GM12878 (cell line): ENCODE data around the gene STK35. TPM values are rescaled to one million over a fixed set of nuclear protein-coding genes. Genes with fewer than 3 reads are reported as not detected.

Experiments
- ATAC-seq: fragments of 200-7000 bp; cut with Tn5 transposase; 3 replicates; pipeline ENCODE4 v1.9.1; 2020; ENCODE audit warnings: mild to moderate bottlenecking, moderate library complexity
- BruUV-seq: library from RNA; stranded (reverse); fragments of 400-500 nt; replicated peaks from 2 replicates; lab custom pipeline; 2021; lab: Mats Ljungman, UMichigan
- CTCF ChIA-PET: fragments of 300-600 bp; sonication (Branson Sonifier 250); formaldehyde crosslinking; extraction: SDS; loops from one replicate; lab custom pipeline; 2021; ENCODE audit warnings: inconsistent platforms; lab: Yijun Ruan, JAX
- POLR2A ChIA-PET: fragments of 350-600 bp; formaldehyde crosslinking; extraction: SDS; loops from one replicate; lab custom pipeline; 2021; ENCODE audit warnings: inconsistent platforms; lab: Charles Lee
- RAD21 ChIA-PET: fragments of 300-600 bp; sonication (Branson Sonifier 250); formaldehyde crosslinking; loops from one replicate; lab custom pipeline; 2023; ENCODE audit warnings: antibody characterized with exemption; ENCODE audit not compliant: unreplicated experiment; lab: Charles Lee
- SMC1A ChIA-PET: fragments of 300-600 bp; sonication (Branson Sonifier 250); formaldehyde crosslinking; loops from one replicate; lab custom pipeline; 2023; ENCODE audit not compliant: unreplicated experiment, uncharacterized antibody; lab: Charles Lee
- DNase-seq: peaks from one replicate; pipeline ENCODE4 v3.0.0-alpha.2; 2011; ENCODE audit warnings: low read depth, low spot score
- FAIRE-seq: peaks from 3 replicates; lab custom pipeline; 2011; peaks lifted over from hg19 to GRCh38; lab: Jason Lieb, UNC
- H2AFZ ChIP-seq: 2 replicates; pipeline ENCODE4 v1.6.0; 2011; ENCODE audit warnings: low read depth, low read length, control low read depth; ENCODE audit not compliant: control insufficient read depth
- H3K27ac ChIP-seq: 2 replicates; pipeline ENCODE4 v1.5.1; 2011; ENCODE audit warnings: control low read depth; ENCODE audit not compliant: control insufficient read depth, insufficient read depth
- H3K27me3 ChIP-seq, 2 experiments: replicated peaks in 1 of 2; 2 replicates each; pipeline versions ENCODE4 v1.6.0 to v1.6.1; 2011; ENCODE audit warnings: low read length in 1 of 2; ENCODE audit not compliant: control insufficient read depth in 2 of 2, insufficient read depth in 2 of 2
- H3K36me3 ChIP-seq, 2 experiments: 2 replicates each; pipeline ENCODE4 v1.5.1; 2011; ENCODE audit warnings: low read length in 1 of 2; ENCODE audit not compliant: control insufficient read depth in 2 of 2, insufficient read depth in 2 of 2
- H3K4me1 ChIP-seq: 2 replicates; pipeline ENCODE4 v1.6.1; 2011; ENCODE audit warnings: mild to moderate bottlenecking, low read length, moderate library complexity, mixed read lengths; ENCODE audit not compliant: control insufficient read depth, insufficient read depth
- H3K4me2 ChIP-seq: 2 replicates; pipeline ENCODE4 v1.6.0; 2011; ENCODE audit warnings: control low read depth; ENCODE audit not compliant: control insufficient read depth, insufficient read depth
- H3K4me3 ChIP-seq: fragments of 200-600 bp; sonication (generic); 2 replicates; pipeline ENCODE4 v1.5.1; 2016
- H3K79me2 ChIP-seq: 2 replicates; pipeline ENCODE4 v1.6.0; 2011; ENCODE audit warnings: low read length; ENCODE audit not compliant: control insufficient read depth, insufficient read depth
- H3K9ac ChIP-seq: 2 replicates; pipeline ENCODE4 v1.8.0; 2011; ENCODE audit warnings: low read length, control low read depth, mixed read lengths; ENCODE audit not compliant: control insufficient read depth, insufficient read depth
- H3K9me3 ChIP-seq: replicated peaks from 3 replicates; pipeline ENCODE4 v1.5.1; 2011; ENCODE audit warnings: mild to moderate bottlenecking, low read length; ENCODE audit not compliant: control insufficient read depth, insufficient read depth
- H4K20me1 ChIP-seq: 2 replicates; pipeline ENCODE4 v1.6.0; 2011; ENCODE audit not compliant: control insufficient read depth, insufficient read depth
- EGR1 ChIP-seq, 2 experiments: IDR thresholded peaks; 1 replicate in 1 of 2; 2 replicates in 1 of 2; pipeline ENCODE4 v1.6.1; 2011 to 2012; ENCODE audit warnings: low read depth in 2 of 2, low read length in 2 of 2, borderline replicate concordance in 1 of 2, mild to moderate bottlenecking in 1 of 2, moderate library complexity in 1 of 2
- EP300 ChIP-seq, 2 experiments: fragments of 150-350 bp in 1 of 2; IDR thresholded peaks; 2 replicates each; pipeline ENCODE4 v1.6.1; 2011 to 2012; ENCODE audit warnings: low read depth in 2 of 2, low read length in 2 of 2, borderline replicate concordance in 1 of 2, improper control_type of control experiment in 1 of 2, inconsistent platforms in 1 of 2; ENCODE audit not compliant: control insufficient read depth in 1 of 2
- IKZF2 ChIP-seq, 2 experiments: fragments of 450-650 bp; IDR thresholded peaks; 2 replicates each; pipeline ENCODE4 v1.6.1; 2017; ENCODE audit warnings: mild to moderate bottlenecking in 2 of 2, moderate library complexity in 2 of 2
- NBN ChIP-seq: fragments of 450-650 bp; IDR thresholded peaks from 2 replicates; pipeline ENCODE4 v1.6.1; 2016
- PAX8 ChIP-seq: fragments of 450-650 bp; IDR thresholded peaks from 2 replicates; pipeline ENCODE4 v1.6.1; 2017; ENCODE audit warnings: mild to moderate bottlenecking, moderate library complexity
- PKNOX1 ChIP-seq: fragments of 450-650 bp; IDR thresholded peaks from 2 replicates; pipeline ENCODE4 v1.6.1; 2016; ENCODE audit warnings: mild to moderate bottlenecking
- RBBP5 ChIP-seq: fragments of 200-600 bp; sonication (generic); conservative IDR thresholded peaks from 2 replicates; pipeline ENCODE4 v1.6.1; 2016
- RELA ChIP-seq: fragments of 450-650 bp; IDR thresholded peaks from 2 replicates; pipeline ENCODE4 v1.8.0; 2014; ENCODE audit warnings: borderline replicate concordance; ENCODE audit not compliant: partially characterized antibody
- REST ChIP-seq: IDR thresholded peaks from 2 replicates; pipeline ENCODE4 v1.6.1; 2012; ENCODE audit warnings: mild to moderate bottlenecking, low read depth, low read length
- ZNF274 ChIP-seq: IDR thresholded peaks from one replicate; pipeline ENCODE4 v1.8.0; 2011; ENCODE audit not compliant: insufficient read length, insufficient read depth
- ZZZ3 ChIP-seq: IDR thresholded peaks from 2 replicates; pipeline ENCODE4 v1.6.1; 2011; ENCODE audit warnings: low read depth; ENCODE audit not compliant: control insufficient read depth, insufficient read length
- WGBS: methylation state at CpG from one replicate; pipeline ENCODE4 v1.1.6; 2016; ENCODE audit warnings: low lambda C conversion rate; ENCODE audit not compliant: insufficient replicate concordance, insufficient coverage; ENCODE audit errors: missing lambda C conversion rate; 5-methylcytosine and 5-hydroxymethylcytosine counted together
- in situ Hi-C: fragments of 300-500 bp; cut with MboI; formaldehyde crosslinking; loops from 9 replicates; pipeline ENCODE4 v1.14.3; 2018; ENCODE audit warnings: mixed read lengths
- intact Hi-C: fragments of 100-400 bp; cut with micrococcal nuclease; formaldehyde crosslinking; loops from one replicate; pipeline ENCODE4 v1.14.2; 2022; ENCODE audit not compliant: unreplicated experiment
- polyA plus RNA-seq, 11 experiments: library from polyadenylated mRNA; depleted of rRNA in 4 of 11; unstranded in 6 of 11; stranded (reverse) in 5 of 11; fragments of >200 nt; fragmentation: Nextera tagmentation in 4 of 11; fragmentation: Illumina TruSeq in 1 of 11; extraction: Ambion mirVana in 4 of 11; extraction: Trizol in 1 of 11; gene quantifications; 1 replicate in 1 of 11; 2 replicates in 10 of 11; pipeline versions ENCODE4 v1.2.1 to v1.2.3, GENCODE V29; 2011 to 2016; ENCODE audit warnings: inconsistent platforms in 2 of 11, missing spikeins in 2 of 11, low read depth in 1 of 11
- total RNA-seq, 4 experiments: library from RNA; depleted of rRNA in 3 of 4; stranded (reverse); fragments of >200 nt in 3 of 4; fragmentation: Illumina TruSeq in 1 of 4; extraction: Trizol in 1 of 4; gene quantifications; 2 replicates each; pipeline versions ENCODE4 v1.2.1 to v1.2.3, GENCODE V29; 2013 to 2021
- TF ChIP-seq, protein P1 (sequence below): IDR thresholded peaks from 2 replicates; pipeline ENCODE4 v1.6.1; 2011; ENCODE audit warnings: low read depth, mild to moderate bottlenecking, low read length, moderate library complexity, borderline replicate concordance; ENCODE audit errors: extremely low read depth

Gene STK35
- total and polyA plus RNA-seq, 10 of the 15 experiments (the other 5 are each of a cell fraction or from before 2014, with no cell fraction given), result 2.9 to 19.4 (median 9.6) TPM

DNA sequence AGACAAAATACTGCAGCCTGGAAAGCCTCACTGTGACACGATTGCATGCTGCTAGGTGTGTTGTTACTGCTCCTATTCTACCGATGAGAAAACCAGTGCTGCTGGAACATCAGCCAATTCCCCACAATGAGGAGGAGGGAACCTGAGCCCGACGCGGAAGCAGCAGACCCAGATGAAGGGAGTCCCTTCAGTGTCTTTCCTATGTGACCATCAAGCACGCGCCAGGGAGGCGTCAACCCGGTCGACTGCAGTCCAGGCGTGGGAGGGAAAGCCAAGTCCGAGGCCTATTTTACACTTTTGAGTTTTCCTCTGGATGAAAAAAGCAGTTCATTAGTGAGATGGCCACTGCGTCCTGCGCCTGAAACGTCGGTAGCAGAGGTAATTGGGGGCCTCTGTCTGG lies 63.3 kb downstream of the STK35 start:
- CTCF ChIA-PET, result no interaction called here
- Histone ChIP-seq H3K27ac (no peak overlapping the region), H3K9ac (no peak overlapping the region), H3K4me1 (no peaks in the 10 kb centered on the region), H2AFZ (no peak overlapping the region), H3K36me3 (no peaks in the 10 kb centered on the region), H4K20me1 (no peaks in the 10 kb centered on the region), H3K4me3 (no peak overlapping the region), H3K27me3 (no peaks in the 10 kb centered on the region; a peak in 1 of 4 replicates), H3K9me3 (no peaks in the 10 kb centered on the region), H3K79me2 (no peaks in the 10 kb centered on the region), H3K4me2 (no peak overlapping the region)
- DNase-seq (no peak), FAIRE-seq (no peak), ATAC-seq (no peak)
- intact Hi-C loops, result no loop called here
- POLR2A ChIA-PET, result no interaction called here
- no peak for TF ChIP-seq REST
- no peak for TF ChIP-seq RELA
- SMC1A ChIA-PET, result no interaction called here
- WGBS, result 78% methylated on average over 16 of the region's 16 CpGs
- RAD21 ChIA-PET, result no interaction called here
- BruUV-seq, result no TSS peak
- in situ Hi-C loops, result loop anchor here (5.0 kb wide), 1 partner anchor 158 kb away; no protein-coding TSS in a partner anchor

- Histone ChIP-seq H3K79me2 (no peaks in the 10 kb centered on the region), H3K36me3 (no peaks in the 10 kb centered on the region), H3K9ac (no peak overlapping the region), H3K9me3 (no peaks in the 10 kb centered on the region), H4K20me1 (no peaks in the 10 kb centered on the region), H3K4me3 (no peak overlapping the region), H3K27me3 (no peaks in the 10 kb centered on the region; a peak in 1 of 4 replicates), H3K27ac (no peak overlapping the region), H2AFZ (no peak overlapping the region), H3K4me2 (no peak overlapping the region), H3K4me1 (no peaks in the 10 kb centered on the region)
- DNase-seq, result no peak
- intact Hi-C loops (no loop called here), in situ Hi-C loops (loop anchor here (5.0 kb wide), 1 partner anchor 159 kb away; no protein-coding TSS in a partner anchor)
- POLR2A ChIA-PET, result no interaction called here
- RAD21 ChIA-PET, result no interaction called here
- BruUV-seq, result no TSS peak
- FAIRE-seq, result no peak
- 72% methylated on average over 10 of the region's 10 CpGs for WGBS
- ATAC-seq, result no peak
- CTCF ChIA-PET, result no interaction called here
- SMC1A ChIA-PET, result interaction anchor here (0.9 kb wide), 1 partner anchor 146 kb away, joined by 3 read pairs; no protein-coding TSS in a partner anchor
- TF ChIP-seq, protein P1, sequence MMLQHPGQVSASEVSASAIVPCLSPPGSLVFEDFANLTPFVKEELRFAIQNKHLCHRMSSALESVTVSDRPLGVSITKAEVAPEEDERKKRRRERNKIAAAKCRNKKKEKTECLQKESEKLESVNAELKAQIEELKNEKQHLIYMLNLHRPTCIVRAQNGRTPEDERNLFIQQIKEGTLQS, result no peak
- TF ChIP-seq EP300 (IDR thresholded peaks at IDR 0.05; ENCODE audit: borderline replicate concordance in 1 of 2, control insufficient read depth in 1 of 2, low read depth in 2 of 2, low read length in 2 of 2), result no peak
- TF ChIP-seq NBN, result no peak
- TF ChIP-seq IKZF2 (IDR thresholded peaks at IDR 0.05), result no peak
- no peak for TF ChIP-seq PKNOX1
- TF ChIP-seq RBBP5, result no peak
- no peak for TF ChIP-seq EGR1 (IDR thresholded peaks at IDR 0.05; ENCODE audit: borderline replicate concordance in 1 of 2, low read depth in 2 of 2, low read length in 2 of 2)
- TF ChIP-seq ZNF274, result no peak
- no peak for TF ChIP-seq ZZZ3
- no peak for TF ChIP-seq PAX8
These were observed 64.2 kb downstream of the STK35 start for GRCh38 chr20:2165871-2166270.
